Measurements from ENCODE around the gene NODAL. TPM values are rescaled to one million over a fixed set of nuclear protein-coding genes. Genes with fewer than 3 reads are reported as not detected.

NODAL gene
- total RNA-seq, 1 experiment from 2014 or later: 0.30 TPM

DNA sequence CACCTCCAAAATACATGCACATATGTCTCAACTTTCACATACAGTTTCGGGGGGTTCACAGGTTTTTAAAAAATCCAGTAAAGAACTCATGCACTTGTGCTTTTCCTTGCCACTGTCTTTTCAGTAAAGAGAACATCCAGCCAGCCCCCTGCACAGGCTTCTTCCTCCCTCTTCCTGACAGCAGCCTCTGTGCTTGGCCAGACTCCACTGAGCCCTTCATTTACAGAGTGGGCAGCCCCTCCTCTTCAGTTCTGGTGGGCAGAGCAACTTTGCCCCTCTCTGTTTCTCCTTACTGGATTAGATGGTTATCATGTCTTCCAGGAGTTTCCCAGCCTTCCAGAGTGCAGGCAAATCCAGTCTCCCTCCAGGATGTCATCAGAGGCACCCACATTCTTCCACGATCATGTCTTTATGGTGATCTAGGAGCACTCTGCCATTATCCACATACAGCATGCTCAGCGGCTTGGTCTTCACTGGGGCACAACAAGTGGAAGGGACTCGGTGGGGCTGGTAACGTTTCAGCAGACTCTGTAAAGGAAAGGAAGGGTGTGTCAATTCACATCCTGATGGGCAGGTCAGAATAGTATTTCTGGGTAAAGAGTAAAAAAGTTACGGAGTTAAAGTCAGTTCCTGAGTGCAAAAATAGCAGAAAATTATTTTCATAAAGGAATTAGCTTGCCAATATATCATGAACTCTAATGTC lies 8.8 kb downstream of the NODAL start:
- BruUV-seq (replicated peaks): no TSS peak
- H3K4me2 ChIP-seq (ENCODE audit: low read length): no peak overlapping the region
- H3K36me3 ChIP-seq (ENCODE audit: control insufficient read depth in 1 of 2, insufficient read depth in 2 of 2, low read length in 2 of 2): no peaks in the 10 kb centered on the region; a peak in 3 of 4 replicates
- H3K9me3 ChIP-seq (ENCODE audit: control insufficient read depth in 1 of 2, insufficient read depth in 1 of 2, low read depth in 1 of 2, low read length in 2 of 2): no peaks in the 10 kb centered on the region
- H3K4me3 ChIP-seq (replicated peaks in 1 of 2; ENCODE audit: low read depth in 1 of 2, low read length in 2 of 2): no peak overlapping the region
- intact Hi-C loops (cut with micrococcal nuclease): no loop called here
- CTCF ChIA-PET: no interaction called here
- no peaks in the 10 kb centered on the region for H3K27me3 ChIP-seq (ENCODE audit: insufficient read depth, low read length)
- ATAC-seq (no peak), DNase-seq (ENCODE audit: low read depth, low spot score) (no peak)
- H4K20me1 ChIP-seq (ENCODE audit: insufficient read depth): no peaks in the 10 kb centered on the region
- no peak overlapping the region for H3K9ac ChIP-seq (ENCODE audit: low read length)
- no peaks in the 10 kb centered on the region for H3K79me2 ChIP-seq (ENCODE audit: insufficient read depth, low read length)
- TF ChIP-seq TCF7L2 (IDR thresholded peaks at IDR 0.05; ENCODE audit: borderline replicate concordance, extremely low read depth, insufficient read depth, insufficient read length) (no peak), CEBPB (IDR thresholded peaks at IDR 0.05; ENCODE audit: low read depth) (no peak), ZNF274 (IDR thresholded peaks at IDR 0.05; ENCODE audit: low read depth, low read length) (no peak), CBX3 (IDR thresholded peaks at IDR 0.05; ENCODE audit: low read depth) (no peak), EGR1 (IDR thresholded peaks at IDR 0.05; ENCODE audit: low read depth) (no peak), POLR2A (IDR thresholded peaks at IDR 0.05; ENCODE audit: borderline replicate concordance, extremely low read depth, insufficient read depth, insufficient read length) (no peak), FOSL1 (IDR thresholded peaks at IDR 0.05; ENCODE audit: low read depth) (no peak), SP1 (IDR thresholded peaks at IDR 0.05; ENCODE audit: low read depth) (no peak), ZFX (IDR thresholded peaks at IDR 0.05) (no peak), POLR2AphosphoS5 (IDR thresholded peaks at IDR 0.05; ENCODE audit: low read depth, low read length) (no peak), ELF1 (IDR thresholded peaks at IDR 0.05; ENCODE audit: borderline replicate concordance, low read depth) (no peak), EZH2phosphoT487 (IDR thresholded peaks at IDR 0.05; ENCODE audit: borderline replicate concordance) (no peak), RAD21 (IDR thresholded peaks at IDR 0.05; ENCODE audit: low read depth) (no peak), YY1 (IDR thresholded peaks at IDR 0.05; ENCODE audit: extremely low read depth, insufficient replicate concordance, low read depth, low read length) (no peak), EZH2 (IDR thresholded peaks at IDR 0.05) (no peak), SIN3A (IDR thresholded peaks at IDR 0.05; ENCODE audit: low read depth) (no peak), JUND (IDR thresholded peaks at IDR 0.05) (no peak)
- TF ChIP-seq, protein P1, sequence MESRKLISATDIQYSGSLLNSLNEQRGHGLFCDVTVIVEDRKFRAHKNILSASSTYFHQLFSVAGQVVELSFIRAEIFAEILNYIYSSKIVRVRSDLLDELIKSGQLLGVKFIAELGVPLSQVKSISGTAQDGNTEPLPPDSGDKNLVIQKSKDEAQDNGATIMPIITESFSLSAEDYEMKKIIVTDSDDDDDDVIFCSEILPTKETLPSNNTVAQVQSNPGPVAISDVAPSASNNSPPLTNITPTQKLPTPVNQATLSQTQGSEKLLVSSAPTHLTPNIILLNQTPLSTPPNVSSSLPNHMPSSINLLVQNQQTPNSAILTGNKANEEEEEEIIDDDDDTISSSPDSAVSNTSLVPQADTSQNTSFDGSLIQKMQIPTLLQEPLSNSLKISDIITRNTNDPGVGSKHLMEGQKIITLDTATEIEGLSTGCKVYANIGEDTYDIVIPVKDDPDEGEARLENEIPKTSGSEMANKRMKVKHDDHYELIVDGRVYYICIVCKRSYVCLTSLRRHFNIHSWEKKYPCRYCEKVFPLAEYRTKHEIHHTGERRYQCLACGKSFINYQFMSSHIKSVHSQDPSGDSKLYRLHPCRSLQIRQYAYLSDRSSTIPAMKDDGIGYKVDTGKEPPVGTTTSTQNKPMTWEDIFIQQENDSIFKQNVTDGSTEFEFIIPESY (IDR thresholded peaks at IDR 0.05; ENCODE audit: extremely low read depth, insufficient replicate concordance, low read length): no peak
- TF ChIP-seq, protein P2, sequence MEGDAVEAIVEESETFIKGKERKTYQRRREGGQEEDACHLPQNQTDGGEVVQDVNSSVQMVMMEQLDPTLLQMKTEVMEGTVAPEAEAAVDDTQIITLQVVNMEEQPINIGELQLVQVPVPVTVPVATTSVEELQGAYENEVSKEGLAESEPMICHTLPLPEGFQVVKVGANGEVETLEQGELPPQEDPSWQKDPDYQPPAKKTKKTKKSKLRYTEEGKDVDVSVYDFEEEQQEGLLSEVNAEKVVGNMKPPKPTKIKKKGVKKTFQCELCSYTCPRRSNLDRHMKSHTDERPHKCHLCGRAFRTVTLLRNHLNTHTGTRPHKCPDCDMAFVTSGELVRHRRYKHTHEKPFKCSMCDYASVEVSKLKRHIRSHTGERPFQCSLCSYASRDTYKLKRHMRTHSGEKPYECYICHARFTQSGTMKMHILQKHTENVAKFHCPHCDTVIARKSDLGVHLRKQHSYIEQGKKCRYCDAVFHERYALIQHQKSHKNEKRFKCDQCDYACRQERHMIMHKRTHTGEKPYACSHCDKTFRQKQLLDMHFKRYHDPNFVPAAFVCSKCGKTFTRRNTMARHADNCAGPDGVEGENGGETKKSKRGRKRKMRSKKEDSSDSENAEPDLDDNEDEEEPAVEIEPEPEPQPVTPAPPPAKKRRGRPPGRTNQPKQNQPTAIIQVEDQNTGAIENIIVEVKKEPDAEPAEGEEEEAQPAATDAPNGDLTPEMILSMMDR (IDR thresholded peaks at IDR 0.05 in 2 of 3, conservative IDR thresholded peaks at IDR 0.05 in 1 of 3; ENCODE audit: borderline replicate concordance in 1 of 3, insufficient read depth in 1 of 3, low read depth in 2 of 3, low read length in 2 of 3): no peak
- TF ChIP-seq, protein P3, sequence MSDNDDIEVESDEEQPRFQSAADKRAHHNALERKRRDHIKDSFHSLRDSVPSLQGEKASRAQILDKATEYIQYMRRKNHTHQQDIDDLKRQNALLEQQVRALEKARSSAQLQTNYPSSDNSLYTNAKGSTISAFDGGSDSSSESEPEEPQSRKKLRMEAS (IDR thresholded peaks at IDR 0.05): no peak
- no peaks in the 10 kb centered on the region for H3K9me2 ChIP-seq (ENCODE audit: insufficient read depth)
- peaks cover 0 to 4% of the 10 kb centered on the region in 2 experiments; a peak in 1 of 4 replicates for H3K4me1 ChIP-seq (ENCODE audit: control insufficient read depth in 1 of 2, insufficient read depth in 2 of 2, low read length in 2 of 2)
- H2AFZ ChIP-seq (ENCODE audit: low read depth, low read length, poor library complexity, severe bottlenecking): no peak overlapping the region
- POLR2A ChIA-PET: no interaction called here
- RAD21 ChIA-PET (ENCODE audit: low non-redundant PET in 1 of 2, low total read pairs in 2 of 2, uncharacterized antibody in 2 of 2, unreplicated experiment in 2 of 2): no interaction called here
- H3K27ac ChIP-seq (ENCODE audit: low read depth, low read length): no peak overlapping the region

Measured in HCT116 (cell line).